Measurements from ENCODE around the gene ZFAND3. TPM values are rescaled to one million over a fixed set of nuclear protein-coding genes. Genes with fewer than 3 reads are reported as not detected.

ZFAND3 gene
- total RNA-seq, 1 experiment from 2014 or later, result 47.2 TPM

- Histone ChIP-seq H4K20me1 (ENCODE audit: insufficient read depth) (peaks cover 22% of the 10 kb centered on the region; the same call in 1 of the 2 replicates), H3K27me3 (ENCODE audit: insufficient read depth, low read length) (no peaks in the 10 kb centered on the region), H3K4me3 (replicated peaks in 1 of 2; ENCODE audit: low read depth in 1 of 2, low read length in 2 of 2) (no peak overlapping the region), H3K79me2 (ENCODE audit: insufficient read depth, low read length) (peaks cover 86% of the 10 kb centered on the region), H3K27ac (ENCODE audit: low read depth, low read length) (no peak overlapping the region), H3K4me2 (ENCODE audit: low read length) (no peak overlapping the region), H3K9ac (ENCODE audit: low read length) (no peak overlapping the region), H3K4me1 (ENCODE audit: control insufficient read depth in 1 of 2, insufficient read depth in 2 of 2, low read length in 2 of 2) (peaks cover 0 to 15% of the 10 kb centered on the region in 2 experiments; a peak in 1 of 4 replicates), H3K9me3 (ENCODE audit: control insufficient read depth in 1 of 2, insufficient read depth in 1 of 2, low read depth in 1 of 2, low read length in 2 of 2) (no peaks in the 10 kb centered on the region), H3K36me3 (ENCODE audit: control insufficient read depth in 1 of 2, insufficient read depth in 2 of 2, low read length in 2 of 2) (no peaks in the 10 kb centered on the region), H3K9me2 (ENCODE audit: insufficient read depth) (no peaks in the 10 kb centered on the region), H2AFZ (ENCODE audit: low read depth, low read length, poor library complexity, severe bottlenecking) (no peak overlapping the region)
- POLR2A ChIA-PET, result no interaction called here
- CTCF ChIA-PET, result interaction anchor here (1.1 kb wide), 1 partner anchor 9 kb away, joined by 7 read pairs; no protein-coding TSS in a partner anchor
- no TSS peak for BruUV-seq (replicated peaks)
- no peak for TF ChIP-seq MAX (IDR thresholded peaks at IDR 0.05)
- TF ChIP-seq POLR2A (IDR thresholded peaks at IDR 0.05; ENCODE audit: borderline replicate concordance, extremely low read depth, insufficient read depth, insufficient read length), result no peak
- TF ChIP-seq EZH2phosphoT487 (IDR thresholded peaks at IDR 0.05; ENCODE audit: borderline replicate concordance), result no peak
- no peak for TF ChIP-seq JUND (IDR thresholded peaks at IDR 0.05)
- no peak for TF ChIP-seq CBX3 (IDR thresholded peaks at IDR 0.05; ENCODE audit: low read depth)
- TF ChIP-seq FOSL1 (IDR thresholded peaks at IDR 0.05; ENCODE audit: low read depth), result no peak
- no peak for TF ChIP-seq ZFX (IDR thresholded peaks at IDR 0.05)
- no peak for TF ChIP-seq ATF3 (IDR thresholded peaks at IDR 0.05)
- TF ChIP-seq YY1 (IDR thresholded peaks at IDR 0.05; ENCODE audit: extremely low read depth, insufficient replicate concordance, low read depth, low read length), result no peak
- TF ChIP-seq ZNF274 (IDR thresholded peaks at IDR 0.05; ENCODE audit: low read depth, low read length), result no peak
- TF ChIP-seq ZBTB33 (IDR thresholded peaks at IDR 0.05; ENCODE audit: extremely low read depth, insufficient replicate concordance, low read length), result no peak
- TF ChIP-seq CTCF (IDR thresholded peaks at IDR 0.05 in 2 of 3, conservative IDR thresholded peaks at IDR 0.05 in 1 of 3; ENCODE audit: borderline replicate concordance in 1 of 3, insufficient read depth in 1 of 3, low read depth in 2 of 3, low read length in 2 of 3), result no peak
- no peak for TF ChIP-seq RAD21 (IDR thresholded peaks at IDR 0.05; ENCODE audit: low read depth)
- TF ChIP-seq SIN3A (IDR thresholded peaks at IDR 0.05; ENCODE audit: low read depth), result no peak
- no peak for TF ChIP-seq REST (IDR thresholded peaks at IDR 0.05; ENCODE audit: low read depth)
- no peak for TF ChIP-seq TCF7L2 (IDR thresholded peaks at IDR 0.05; ENCODE audit: borderline replicate concordance, extremely low read depth, insufficient read depth, insufficient read length)
- TF ChIP-seq POLR2AphosphoS5 (IDR thresholded peaks at IDR 0.05; ENCODE audit: low read depth, low read length), result no peak
- TF ChIP-seq SRF (IDR thresholded peaks at IDR 0.05; ENCODE audit: low read depth), result no peak
- TF ChIP-seq EZH2 (IDR thresholded peaks at IDR 0.05), result no peak
- no peak for TF ChIP-seq CEBPB (IDR thresholded peaks at IDR 0.05; ENCODE audit: low read depth)
- RAD21 ChIA-PET (ENCODE audit: low non-redundant PET in 1 of 2, low total read pairs in 2 of 2, uncharacterized antibody in 2 of 2, unreplicated experiment in 2 of 2), result no interaction called here
- ATAC-seq, result no peak
- intact Hi-C loops (cut with micrococcal nuclease), result no loop called here
- no peak for DNase-seq (ENCODE audit: low read depth, low spot score)
Measured at GRCh38 chr6:37850728-37851285, 31.3 kb downstream of the ZFAND3 start.
